A673 (cell line): Measurements from ENCODE around the gene NUP93.

Experiments
- EZH2 ChIP-seq: fragments of 200-600 bp; sonication (generic); IDR thresholded peaks from 2 replicates; pipeline ENCODE4 v1.6.1; 2017; ENCODE audit warnings: borderline replicate concordance, low read depth, mild to moderate bottlenecking, mixed read lengths, antibody characterized with exemption, low read length; ENCODE audit not compliant: poor library complexity, severe bottlenecking
- TF ChIP-seq, protein P1 (sequence below): fragments of 300-800, 200-600 bp; sonication (generic); conservative IDR thresholded peaks from 2 replicates; pipeline ENCODE4 v1.5.1; 2017; ENCODE audit warnings: low read depth, mild to moderate bottlenecking, antibody characterized with exemption, low read length, moderate library complexity, mixed read lengths

DNA sequence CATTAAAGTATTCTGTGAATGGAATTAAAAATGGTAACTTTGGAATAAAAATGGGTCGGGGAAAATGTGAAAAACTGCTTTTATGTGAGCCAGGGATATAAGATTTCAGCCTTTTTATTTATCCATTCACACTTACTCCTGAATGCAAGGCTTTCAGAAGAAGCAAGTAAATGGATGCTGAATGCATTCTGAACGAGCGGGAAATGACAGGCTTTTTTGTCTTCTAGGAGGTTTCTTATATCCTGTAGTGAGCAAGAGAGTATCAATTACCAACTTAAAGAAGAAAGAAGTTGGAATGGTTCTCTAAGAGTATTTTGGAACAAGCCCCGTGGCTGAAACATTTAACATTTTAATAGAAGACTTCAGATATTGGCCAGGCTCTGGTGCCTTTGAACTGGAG lies 36.0 kb downstream of the NUP93 start:
- TF ChIP-seq, protein P1, sequence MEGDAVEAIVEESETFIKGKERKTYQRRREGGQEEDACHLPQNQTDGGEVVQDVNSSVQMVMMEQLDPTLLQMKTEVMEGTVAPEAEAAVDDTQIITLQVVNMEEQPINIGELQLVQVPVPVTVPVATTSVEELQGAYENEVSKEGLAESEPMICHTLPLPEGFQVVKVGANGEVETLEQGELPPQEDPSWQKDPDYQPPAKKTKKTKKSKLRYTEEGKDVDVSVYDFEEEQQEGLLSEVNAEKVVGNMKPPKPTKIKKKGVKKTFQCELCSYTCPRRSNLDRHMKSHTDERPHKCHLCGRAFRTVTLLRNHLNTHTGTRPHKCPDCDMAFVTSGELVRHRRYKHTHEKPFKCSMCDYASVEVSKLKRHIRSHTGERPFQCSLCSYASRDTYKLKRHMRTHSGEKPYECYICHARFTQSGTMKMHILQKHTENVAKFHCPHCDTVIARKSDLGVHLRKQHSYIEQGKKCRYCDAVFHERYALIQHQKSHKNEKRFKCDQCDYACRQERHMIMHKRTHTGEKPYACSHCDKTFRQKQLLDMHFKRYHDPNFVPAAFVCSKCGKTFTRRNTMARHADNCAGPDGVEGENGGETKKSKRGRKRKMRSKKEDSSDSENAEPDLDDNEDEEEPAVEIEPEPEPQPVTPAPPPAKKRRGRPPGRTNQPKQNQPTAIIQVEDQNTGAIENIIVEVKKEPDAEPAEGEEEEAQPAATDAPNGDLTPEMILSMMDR: no peak
- TF ChIP-seq EZH2: no peak
